ENCODE measurements around the gene TCERG1L.

DNA sequence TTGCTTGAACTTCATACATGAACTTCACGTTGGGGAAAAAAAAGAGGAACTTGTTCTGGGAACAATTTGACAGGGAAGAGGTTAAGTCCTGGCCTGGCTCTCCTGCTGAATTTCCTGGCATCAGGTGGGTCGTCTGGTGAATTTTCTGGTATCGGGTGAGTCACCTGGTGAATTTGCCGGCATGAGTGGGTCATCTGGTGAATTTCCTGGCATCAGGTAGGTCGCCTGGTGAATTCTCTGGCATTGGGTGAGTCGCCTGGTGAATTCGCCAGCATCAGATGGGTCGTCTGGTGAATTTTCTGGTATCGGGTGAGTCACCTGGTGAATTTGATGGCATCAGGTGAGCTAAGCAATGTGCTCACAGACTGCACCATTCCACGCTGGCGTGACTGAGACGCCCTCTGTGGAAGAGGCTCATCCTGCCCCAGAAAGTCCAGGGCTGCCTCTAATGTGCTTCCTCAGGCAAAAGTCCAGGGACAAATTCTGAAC, 255.4 kb downstream of the TCERG1L start:
- TF ChIP-seq, protein P1, sequence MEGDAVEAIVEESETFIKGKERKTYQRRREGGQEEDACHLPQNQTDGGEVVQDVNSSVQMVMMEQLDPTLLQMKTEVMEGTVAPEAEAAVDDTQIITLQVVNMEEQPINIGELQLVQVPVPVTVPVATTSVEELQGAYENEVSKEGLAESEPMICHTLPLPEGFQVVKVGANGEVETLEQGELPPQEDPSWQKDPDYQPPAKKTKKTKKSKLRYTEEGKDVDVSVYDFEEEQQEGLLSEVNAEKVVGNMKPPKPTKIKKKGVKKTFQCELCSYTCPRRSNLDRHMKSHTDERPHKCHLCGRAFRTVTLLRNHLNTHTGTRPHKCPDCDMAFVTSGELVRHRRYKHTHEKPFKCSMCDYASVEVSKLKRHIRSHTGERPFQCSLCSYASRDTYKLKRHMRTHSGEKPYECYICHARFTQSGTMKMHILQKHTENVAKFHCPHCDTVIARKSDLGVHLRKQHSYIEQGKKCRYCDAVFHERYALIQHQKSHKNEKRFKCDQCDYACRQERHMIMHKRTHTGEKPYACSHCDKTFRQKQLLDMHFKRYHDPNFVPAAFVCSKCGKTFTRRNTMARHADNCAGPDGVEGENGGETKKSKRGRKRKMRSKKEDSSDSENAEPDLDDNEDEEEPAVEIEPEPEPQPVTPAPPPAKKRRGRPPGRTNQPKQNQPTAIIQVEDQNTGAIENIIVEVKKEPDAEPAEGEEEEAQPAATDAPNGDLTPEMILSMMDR (IDR thresholded peaks at IDR 0.05; ENCODE audit: poor library complexity, severe bottlenecking) = no peak
- TF ChIP-seq MXI1 (conservative IDR thresholded peaks at IDR 0.05; ENCODE audit: poor library complexity, severe bottlenecking) = no peak
